Esophagus squamous epithelium (tissue), 4 donors: ENCODE measurements around the gene HOXD9.

Experiments
- POLR2A ChIP-seq, 4 donors: fragments of 450-650 bp; IDR thresholded peaks; one replicate each; pipeline ENCODE4 v1.6.1; 2017; ENCODE audit warnings: antibody characterized with exemption in 4 of 4, mild to moderate bottlenecking in 4 of 4, moderate library complexity in 3 of 4
- TF ChIP-seq, protein P1 (sequence below), 6 experiments: fragments of 450-650 bp in 4 of 6; fragments of 200-600 bp in 2 of 6; sonication (generic) in 2 of 6; IDR thresholded peaks; one replicate each; pipeline ENCODE4 v1.5.1; 2016 to 2019; ENCODE audit warnings: antibody characterized with exemption in 6 of 6, mild to moderate bottlenecking in 4 of 6, moderate library complexity in 4 of 6

DNA sequence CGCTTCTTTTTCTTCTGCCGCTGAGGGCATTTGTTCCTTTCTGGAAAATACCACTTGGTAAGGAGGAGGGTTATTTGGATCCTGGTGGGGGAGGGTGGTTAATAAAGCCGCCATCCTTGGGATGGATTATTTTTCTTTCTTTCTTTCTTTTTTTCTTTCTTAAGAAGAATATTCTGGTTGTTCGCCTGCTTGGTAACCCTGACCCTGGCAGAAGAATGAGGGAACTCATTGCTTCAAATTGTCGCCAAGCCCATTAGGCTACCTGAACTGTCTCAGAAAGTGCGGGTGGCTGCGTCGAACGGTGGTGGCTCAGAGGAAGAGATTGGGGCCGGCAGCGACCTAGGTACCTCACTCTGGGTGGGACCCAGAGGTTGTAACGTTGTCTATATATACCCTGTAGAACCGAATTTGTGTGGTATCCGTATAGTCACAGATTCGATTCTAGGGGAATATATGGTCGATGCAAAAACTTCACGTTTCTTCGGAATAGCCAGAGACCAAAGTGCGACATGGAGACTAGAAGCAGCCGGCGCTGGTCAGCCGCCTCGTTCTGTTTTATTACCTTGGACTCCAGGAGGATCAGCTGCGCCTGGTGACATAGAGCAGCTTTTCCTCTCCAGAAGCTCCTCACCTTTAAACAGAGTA lies 27.5 kb downstream of the HOXD9 start:
- TF ChIP-seq, protein P1, sequence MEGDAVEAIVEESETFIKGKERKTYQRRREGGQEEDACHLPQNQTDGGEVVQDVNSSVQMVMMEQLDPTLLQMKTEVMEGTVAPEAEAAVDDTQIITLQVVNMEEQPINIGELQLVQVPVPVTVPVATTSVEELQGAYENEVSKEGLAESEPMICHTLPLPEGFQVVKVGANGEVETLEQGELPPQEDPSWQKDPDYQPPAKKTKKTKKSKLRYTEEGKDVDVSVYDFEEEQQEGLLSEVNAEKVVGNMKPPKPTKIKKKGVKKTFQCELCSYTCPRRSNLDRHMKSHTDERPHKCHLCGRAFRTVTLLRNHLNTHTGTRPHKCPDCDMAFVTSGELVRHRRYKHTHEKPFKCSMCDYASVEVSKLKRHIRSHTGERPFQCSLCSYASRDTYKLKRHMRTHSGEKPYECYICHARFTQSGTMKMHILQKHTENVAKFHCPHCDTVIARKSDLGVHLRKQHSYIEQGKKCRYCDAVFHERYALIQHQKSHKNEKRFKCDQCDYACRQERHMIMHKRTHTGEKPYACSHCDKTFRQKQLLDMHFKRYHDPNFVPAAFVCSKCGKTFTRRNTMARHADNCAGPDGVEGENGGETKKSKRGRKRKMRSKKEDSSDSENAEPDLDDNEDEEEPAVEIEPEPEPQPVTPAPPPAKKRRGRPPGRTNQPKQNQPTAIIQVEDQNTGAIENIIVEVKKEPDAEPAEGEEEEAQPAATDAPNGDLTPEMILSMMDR (IDR thresholded peaks at IDR 0.05): no peak
- no peak for TF ChIP-seq POLR2A (IDR thresholded peaks at IDR 0.05)
